ENCODE data around the gene SUN2. TPM values are rescaled to one million over a fixed set of nuclear protein-coding genes. Genes with fewer than 3 reads are reported as not detected.

The SUN2 gene
- total and polyA plus RNA-seq, 2 of the 13 experiments (the other 11 are each of a cell fraction or from before 2014, with no cell fraction given) = 45.6 to 56.6 TPM

DNA sequence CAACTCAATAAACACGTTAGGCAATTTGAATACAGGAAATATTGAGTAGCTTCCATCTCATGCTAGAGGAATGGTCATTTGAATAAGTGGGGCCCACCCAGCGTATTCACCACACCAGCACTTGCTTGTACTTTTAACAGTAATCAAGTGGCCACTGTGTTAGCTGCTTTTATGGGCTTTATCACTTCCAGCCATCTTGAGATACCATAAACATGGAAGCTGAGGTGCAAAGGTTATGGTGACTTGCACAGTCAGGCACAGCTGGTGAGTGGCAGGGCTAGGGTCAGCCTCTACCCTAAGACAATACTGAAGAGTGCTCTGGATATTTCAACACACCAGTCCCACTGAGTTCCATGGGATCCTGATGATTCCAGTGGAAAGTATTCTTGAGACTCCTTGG, 61.7 kb downstream of the SUN2 start:
- Histone ChIP-seq H3K27me3 (ENCODE audit: control insufficient read depth in 1 of 2, insufficient read depth in 2 of 2, low read length in 2 of 2) (no peaks in the 10 kb centered on the region), H3K4me1 (ENCODE audit: insufficient read depth, low read length) (peaks cover 68% of the 10 kb centered on the region), H3K79me2 (ENCODE audit: insufficient read depth, low read length) (peaks cover 49% of the 10 kb centered on the region), H2AFZ (ENCODE audit: low read length) (no peak overlapping the region), H3K9me3 (ENCODE audit: low read length) (no peaks in the 10 kb centered on the region), H3K9ac (ENCODE audit: insufficient read depth, low read depth, low read length) (no peak overlapping the region), H3K36me3 (replicated peaks in 1 of 2; ENCODE audit: control insufficient read depth in 1 of 2, insufficient read depth in 2 of 2, low read length in 2 of 2) (peaks cover 2 to 9% of the 10 kb centered on the region in 2 experiments), H3K4me3 (replicated peaks in 1 of 3; ENCODE audit: insufficient read depth in 1 of 3, low read depth in 2 of 3, low read length in 3 of 3) (no peak overlapping the region), H3K27ac (ENCODE audit: extremely low read length, insufficient read depth, low read length) (peak overlapping the region; percentile 43), H3K4me2 (ENCODE audit: low read depth, low read length) (peak overlapping the region; percentile 6; the same call in 1 of the 2 replicates), H4K20me1 (ENCODE audit: insufficient read depth, low read length) (no peaks in the 10 kb centered on the region; the same call in 1 of the 2 replicates)
- BruUV-seq (replicated peaks) = no TSS peak
- FAIRE-seq = peak; percentile 44
- peak; percentile 38 for ATAC-seq
- intact Hi-C loops (cut with micrococcal nuclease; ENCODE audit: unreplicated experiment) (no loop called here), in situ Hi-C loops (cut with HindIII; ENCODE audit: extremely low pct_ligation_motif_present, low pct_unique_long_range_greater_than_20kb) (no loop called here)
- WGBS (ENCODE audit: low lambda C conversion rate) = 84% methylated on average over 2 of the region's 2 CpGs
- DNase-seq (ENCODE audit: low spot score) = peak; percentile 72
- ChIA-PET CTCF (ENCODE audit: low intra/inter-chr PET ratio, low total read pairs) (no interaction called here), POLR2A (interaction anchor here (1.5 to 9.9 kb wide), 2 partner anchors 11 to 12 kb away, joined by 6 to 102 read pairs; partner anchors contain the start of genes GTPBP1 and TOMM22)
- TF ChIP-seq ARID5B (CRISPR knock-in tag; IDR thresholded peaks at IDR 0.05) = peak; percentile 35
- no peak for TF ChIP-seq ZNF432 (CRISPR knock-in tag; IDR thresholded peaks at IDR 0.05; ENCODE audit: borderline replicate concordance)
- peak in 1 of 2 experiments; percentile 22; a peak in 1 of 4 replicates for TF ChIP-seq EP300 (IDR thresholded peaks at IDR 0.05; ENCODE audit: low read depth in 2 of 2, low read length in 2 of 2)
- no peak; the same call in 1 of the 2 replicates for TF ChIP-seq EP300 (CRISPR knock-in tag; IDR thresholded peaks at IDR 0.05; ENCODE audit: borderline replicate concordance)
- peak; percentile 48; the same call in 1 of the 2 replicates for TF ChIP-seq NR2F6 (IDR thresholded peaks at IDR 0.05)
- peak; percentile 44; the same call in 1 of the 2 replicates for TF ChIP-seq NR2F6 (CRISPR knock-in tag; IDR thresholded peaks at IDR 0.05)
- TF ChIP-seq POLR2AphosphoS2 (IDR thresholded peaks at IDR 0.05; ENCODE audit: low read depth, low read length) = no peak
- TF ChIP-seq GATAD2A (CRISPR knock-in tag; IDR thresholded peaks at IDR 0.05) = 0 out of 2 replicates have a peak, but pooled peaks have one; percentile 36
- TF ChIP-seq RFX1 (IDR thresholded peaks at IDR 0.05) = no peak
- no peak for TF ChIP-seq POLR2G (IDR thresholded peaks at IDR 0.05; ENCODE audit: low read depth, low read length)
- TF ChIP-seq, protein P1, sequence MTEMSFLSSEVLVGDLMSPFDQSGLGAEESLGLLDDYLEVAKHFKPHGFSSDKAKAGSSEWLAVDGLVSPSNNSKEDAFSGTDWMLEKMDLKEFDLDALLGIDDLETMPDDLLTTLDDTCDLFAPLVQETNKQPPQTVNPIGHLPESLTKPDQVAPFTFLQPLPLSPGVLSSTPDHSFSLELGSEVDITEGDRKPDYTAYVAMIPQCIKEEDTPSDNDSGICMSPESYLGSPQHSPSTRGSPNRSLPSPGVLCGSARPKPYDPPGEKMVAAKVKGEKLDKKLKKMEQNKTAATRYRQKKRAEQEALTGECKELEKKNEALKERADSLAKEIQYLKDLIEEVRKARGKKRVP (CRISPR knock-in tag; IDR thresholded peaks at IDR 0.05) = no peak
- no peak for TF ChIP-seq ZBTB2 (CRISPR knock-in tag; IDR thresholded peaks at IDR 0.05; ENCODE audit: low read depth)
- peak; percentile 22 for TF ChIP-seq TEAD3 (CRISPR knock-in tag; optimal IDR thresholded peaks at IDR 0.05; ENCODE audit: borderline replicate concordance)
- peak; percentile 44 for TF ChIP-seq FOSL2 (CRISPR knock-in tag; IDR thresholded peaks at IDR 0.05)
- TF ChIP-seq SALL1 (CRISPR knock-in tag; IDR thresholded peaks at IDR 0.05) = 0 out of 2 replicates have a peak, but pooled peaks have one; percentile 18
- TF ChIP-seq NR2F2 (IDR thresholded peaks at IDR 0.05; ENCODE audit: borderline replicate concordance, low read depth) = no peak

All from HepG2 (cell line).